HUES6 (cell line): Measurements from ENCODE around the gene ANKRD13B.
"Not testable (repeated sequence)": the region's sequence is repeated elsewhere in the genome, so short reads cannot be mapped to it uniquely, and the experiment has no call there.

ENCODE experiments used
- H3K27ac ChIP-seq: 2 replicates; pipeline ENCODE4 v1.7.0; 2013; ENCODE audit warnings: low read depth, mild to moderate bottlenecking, low read length, inconsistent platforms
- H3K27me3 ChIP-seq: 2 replicates; pipeline ENCODE4 v1.6.1; 2013; ENCODE audit warnings: low read length; ENCODE audit not compliant: control insufficient read depth, insufficient read depth
- H3K36me3 ChIP-seq: 2 replicates; pipeline ENCODE4 v1.6.1; 2013; ENCODE audit warnings: low read length; ENCODE audit not compliant: control insufficient read depth, insufficient read depth
- H3K4me1 ChIP-seq: 2 replicates; pipeline ENCODE4 v1.6.1; 2013; ENCODE audit warnings: low read length; ENCODE audit not compliant: control insufficient read depth, insufficient read depth
- H3K4me3 ChIP-seq: 2 replicates; pipeline ENCODE4 v1.5.1; 2013; ENCODE audit warnings: low read depth, low read length
- H3K9ac ChIP-seq: one replicate; pipeline ENCODE4 v1.6.1; 2013; ENCODE audit warnings: mild to moderate bottlenecking, low read length
- H3K9me3 ChIP-seq: 2 replicates; pipeline ENCODE4 v1.6.1; 2013; ENCODE audit warnings: low read depth, low read length; ENCODE audit not compliant: control insufficient read depth, insufficient read depth

The ANKRD13B gene

GRCh38 chr17:29592850-29593551 is at the start of gene ANKRD13B:
Gene ANKRD13B (plus strand): TSS chr17:29593132. CDS start chr17:29593622, 490 bp downstream.
- H3K27ac ChIP-seq: no peak within 1 kb of the TSS
- no peaks in the 10 kb centered on the region for H3K36me3 ChIP-seq
- H3K27me3 ChIP-seq: peaks cover 13% of the 10 kb centered on the region; the same call in 1 of the 2 replicates
- peaks cover 53% of the 10 kb centered on the region for H3K4me1 ChIP-seq
- peak within 1 kb of the TSS; percentile 64 for H3K4me3 ChIP-seq
- no peaks in the 10 kb centered on the region for H3K9me3 ChIP-seq
- H3K9ac ChIP-seq: no peak within 1 kb of the TSS

- Histone ChIP-seq H3K27ac (no peak overlapping the region), H3K4me3 (no peak overlapping the region), H3K9ac (no peak overlapping the region), H3K9me3 (no peaks in the 10 kb centered on the region), H3K27me3 (no peaks in the 10 kb centered on the region), H3K4me1 (no peaks in the 10 kb centered on the region), H3K36me3 (peaks cover 36% of the 10 kb centered on the region)
Observed at GRCh38 chr17:29544066-29544465, 48.9 kb upstream of the ANKRD13B start.

GRCh38 chr17:29546085-29546484 is 46.8 kb upstream of the ANKRD13B start:
- Histone ChIP-seq H3K27me3 (no peaks in the 10 kb centered on the region), H3K9ac (no peak overlapping the region), H3K4me1 (no peaks in the 10 kb centered on the region), H3K4me3 (no peak overlapping the region), H3K36me3 (peaks cover 29% of the 10 kb centered on the region), H3K9me3 (no peaks in the 10 kb centered on the region), H3K27ac (no peak overlapping the region)

GRCh38 chr17:29546830-29547229 is 46.1 kb upstream of the ANKRD13B start:
- Histone ChIP-seq H3K4me1 (no peaks in the 10 kb centered on the region), H3K27ac (no peak overlapping the region), H3K27me3 (no peaks in the 10 kb centered on the region), H3K36me3 (peaks cover 26% of the 10 kb centered on the region), H3K9me3 (no peaks in the 10 kb centered on the region), H3K9ac (no peak overlapping the region), H3K4me3 (no peak overlapping the region)

- no peak overlapping the region for H3K27ac ChIP-seq
Observed at GRCh38 chr17:29549177-29549923, 43.6 kb upstream of the ANKRD13B start.

GRCh38 chr17:29555840-29556239 is 37.1 kb upstream of the ANKRD13B start:
- no peaks in the 10 kb centered on the region for H3K36me3 ChIP-seq
- H3K27ac ChIP-seq: no peak overlapping the region
- no peaks in the 10 kb centered on the region for H3K27me3 ChIP-seq
- H3K4me1 ChIP-seq: no peaks in the 10 kb centered on the region
- no peak overlapping the region for H3K9ac ChIP-seq
- no peak overlapping the region for H3K4me3 ChIP-seq
- H3K9me3 ChIP-seq: no peaks in the 10 kb centered on the region

More at GRCh38 chr17:29549177-29549923, 43.6 kb upstream of the ANKRD13B start:
- Histone ChIP-seq H3K4me1 (no peaks in the 10 kb centered on the region), H3K9me3 (no peaks in the 10 kb centered on the region), H3K4me3 (no peak overlapping the region), H3K9ac (no peak overlapping the region), H3K36me3 (0 out of 2 replicates have a peak, but pooled peaks cover 5% of the 10 kb centered on the region), H3K27me3 (no peaks in the 10 kb centered on the region)

GRCh38 chr17:29557085-29557738 is 35.7 kb upstream of the ANKRD13B start:
- Histone ChIP-seq H3K36me3 (no peaks in the 10 kb centered on the region), H3K9ac (no peak overlapping the region), H3K4me1 (no peaks in the 10 kb centered on the region), H3K4me3 (no peak overlapping the region), H3K27me3 (no peaks in the 10 kb centered on the region), H3K9me3 (no peaks in the 10 kb centered on the region), H3K27ac (no peak overlapping the region)

GRCh38 chr17:29557739-29558116 is 35.2 kb upstream of the ANKRD13B start:
- Histone ChIP-seq H3K4me1 (no peaks in the 10 kb centered on the region), H3K27ac (no peak overlapping the region), H3K9ac (no peak overlapping the region), H3K9me3 (no peaks in the 10 kb centered on the region), H3K4me3 (no peak overlapping the region), H3K36me3 (no peaks in the 10 kb centered on the region), H3K27me3 (peaks cover 1% of the 10 kb centered on the region; the same call in 1 of the 2 replicates)

- H3K9ac ChIP-seq, H3K9me3 ChIP-seq, H3K27ac ChIP-seq, H3K36me3 ChIP-seq, H3K27me3 ChIP-seq, H3K4me1 ChIP-seq, H3K4me3 ChIP-seq: not testable (repeated sequence)
Observed at GRCh38 chr17:29558139-29558538, 34.8 kb upstream of the ANKRD13B start.

GRCh38 chr17:29559640-29560039 is 33.3 kb upstream of the ANKRD13B start:
- no peaks in the 10 kb centered on the region for H3K36me3 ChIP-seq
- H3K27ac ChIP-seq: no peak overlapping the region
- H3K4me3 ChIP-seq: no peak overlapping the region
- no peaks in the 10 kb centered on the region for H3K9me3 ChIP-seq
- H3K9ac ChIP-seq: no peak overlapping the region
- peaks cover 12% of the 10 kb centered on the region for H3K27me3 ChIP-seq
- H3K4me1 ChIP-seq: no peaks in the 10 kb centered on the region

- no peak overlapping the region for H3K9ac ChIP-seq
- no peaks in the 10 kb centered on the region for H3K4me1 ChIP-seq
- H3K27me3 ChIP-seq: peaks cover 19% of the 10 kb centered on the region
- H3K36me3 ChIP-seq: no peaks in the 10 kb centered on the region
- H3K27ac ChIP-seq: no peak overlapping the region
- no peak overlapping the region for H3K4me3 ChIP-seq
- H3K9me3 ChIP-seq: no peaks in the 10 kb centered on the region
Observed at GRCh38 chr17:29560316-29560715, 32.6 kb upstream of the ANKRD13B start.
